Activated CD4-positive, alpha-beta T cell treated with anti-CD3 and anti-CD28 coated beads, Interleukin-2, Interleukin-6, amounts not matched to agents 100 ng/mL and 50 ng/mL, durations not matched to agents 16 hours and 8 hours (primary cell): ENCODE data around the gene PCAT7.
A peak's percentile ranks its signal among the peaks of the same experiment; 100 is the strongest.
"Not testable (repeated sequence)": the region's sequence is repeated elsewhere in the genome, so short reads cannot be mapped to it uniquely, and the experiment has no call there.

Experiments used
- DNase-seq: peaks from one replicate; pipeline ENCODE4 v3.0.0-alpha.2; 2020

PCAT7 gene

DNA sequence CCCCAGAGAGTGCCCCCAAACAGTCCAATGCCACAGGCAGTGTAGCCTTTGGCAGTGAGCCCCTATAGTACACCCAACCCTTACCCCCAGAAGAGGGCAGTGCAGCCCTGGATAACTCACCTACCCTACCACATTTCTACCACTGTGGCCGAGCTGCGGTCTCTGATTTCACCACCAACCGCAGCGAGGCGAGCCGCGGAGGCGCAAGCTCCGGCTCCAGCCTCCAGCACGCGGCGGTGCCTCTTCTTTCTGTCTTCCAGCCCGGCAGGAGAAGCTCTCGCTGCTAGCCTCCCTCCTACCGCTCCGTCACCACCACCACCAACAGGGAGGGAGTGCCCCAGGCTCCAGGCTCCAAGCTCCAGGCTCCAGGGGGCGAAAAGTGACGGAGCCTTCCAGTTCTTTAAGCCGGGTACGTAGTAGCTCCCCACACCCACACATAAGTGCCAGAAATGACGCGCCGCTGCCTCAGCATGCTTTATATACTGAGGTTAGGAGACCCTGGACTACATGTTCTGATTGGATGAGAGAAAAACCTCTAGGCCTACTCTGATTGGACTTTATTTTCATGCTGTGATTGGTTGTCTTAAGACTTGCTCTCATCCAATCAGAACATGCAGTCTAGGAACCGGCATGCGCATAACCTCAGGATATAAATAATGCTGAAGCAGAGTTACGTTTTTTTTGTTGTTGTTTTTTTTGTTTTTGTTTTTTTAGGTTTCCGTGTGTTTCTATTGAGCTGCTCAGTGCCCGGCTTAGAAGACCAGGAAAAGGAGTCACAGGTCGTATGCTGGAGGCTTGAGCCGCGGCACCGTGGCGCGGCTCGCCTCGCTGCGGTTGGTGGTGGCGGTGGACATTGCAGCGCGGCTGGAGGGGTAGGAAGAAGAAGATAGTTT, at the start of gene PCAT7:
Gene PCAT7, plus strand, starts transcription at position 645 of the 893 bp plus-strand sequence.
- DNase-seq, result peak; percentile 73

DNA sequence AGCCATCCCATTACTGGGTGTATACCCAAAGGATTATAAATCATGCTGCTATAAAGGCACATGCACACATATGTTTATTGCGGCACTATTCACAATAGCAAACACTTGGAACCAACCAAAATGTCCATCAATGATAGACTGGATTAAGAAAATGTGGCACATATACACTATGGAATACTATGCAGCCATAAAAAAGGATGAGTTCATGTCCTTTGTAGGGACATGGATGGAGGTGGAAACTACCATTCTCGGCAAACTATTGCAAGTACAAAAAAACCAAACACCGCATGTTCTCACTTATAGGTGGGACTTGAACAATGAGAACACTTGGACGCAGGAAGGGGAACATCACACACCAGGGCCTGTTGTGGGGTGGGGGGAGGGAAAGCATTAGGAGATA, 48.5 kb upstream of the PCAT7 start:
- DNase-seq, result not testable (repeated sequence)

DNA sequence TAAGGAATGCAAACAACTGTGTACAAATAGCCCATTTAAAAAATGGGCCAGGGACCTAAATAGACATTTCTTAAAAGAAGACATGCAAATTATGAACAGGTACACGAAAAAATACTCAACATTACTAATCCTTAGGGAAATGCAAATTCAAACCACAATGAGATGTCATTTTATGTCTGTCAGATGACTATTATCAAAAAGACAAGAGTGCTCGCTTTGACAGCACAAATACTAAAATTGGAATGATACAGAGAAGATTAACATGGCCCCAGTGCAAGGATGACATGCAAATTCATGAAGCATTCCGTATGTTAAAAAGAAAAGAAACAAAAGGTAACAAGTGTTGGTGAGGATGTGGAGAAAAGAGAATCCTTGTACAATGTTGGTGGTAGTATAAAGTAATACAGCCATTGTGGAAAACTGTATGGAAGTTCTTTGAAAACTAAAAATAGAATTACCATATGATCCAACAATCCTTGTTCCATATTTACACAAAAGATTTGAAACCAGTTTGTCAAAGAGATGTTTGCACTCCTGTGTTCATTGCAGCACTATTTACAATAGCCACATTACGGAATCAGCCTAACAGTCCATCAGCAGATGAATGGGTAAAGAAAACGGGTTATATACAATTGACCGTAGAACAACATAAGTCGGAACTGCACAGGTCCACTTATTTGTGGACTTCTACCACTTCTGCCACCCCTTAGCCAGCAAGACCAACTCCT, 47.2 kb upstream of the PCAT7 start:
- DNase-seq, result no peak

DNA sequence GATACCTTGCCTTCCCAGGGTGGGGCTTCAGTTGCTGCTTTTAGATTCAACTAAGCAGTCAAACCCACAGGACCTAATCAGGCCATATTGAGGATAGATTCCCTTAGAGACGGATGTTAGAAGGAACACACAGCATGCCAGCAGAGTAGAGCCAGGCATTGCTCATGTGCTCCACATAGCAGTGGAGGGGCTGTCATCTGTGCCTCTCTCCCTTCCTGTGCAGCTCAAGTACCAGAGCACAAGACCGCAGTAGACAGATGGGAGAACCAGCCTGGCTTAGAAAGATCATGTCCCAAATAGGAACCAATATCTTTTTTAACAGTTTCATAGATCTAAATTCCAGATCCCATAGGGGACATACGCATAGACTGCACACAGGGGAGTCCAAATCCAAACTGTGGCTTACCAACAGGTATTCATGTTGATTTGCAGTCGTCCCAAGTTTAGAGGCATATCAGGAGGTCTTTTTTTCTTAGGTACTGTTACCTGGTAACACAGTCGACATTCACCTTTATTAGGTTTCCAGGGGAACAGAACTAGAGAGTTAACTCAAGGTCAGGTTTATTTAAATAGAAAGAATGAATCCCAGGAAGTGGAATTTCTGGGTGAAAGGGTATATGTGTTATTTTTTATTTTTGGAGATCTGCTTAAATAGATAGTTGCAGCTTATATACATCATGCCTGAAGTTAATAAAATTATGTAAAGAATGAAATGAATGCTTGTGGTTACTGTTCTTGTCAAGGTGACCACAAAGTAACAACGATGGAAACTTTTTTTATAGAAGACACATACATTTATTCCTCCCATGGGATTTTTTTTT, 43.5 kb upstream of the PCAT7 start:
- DNase-seq, result no peak

DNA sequence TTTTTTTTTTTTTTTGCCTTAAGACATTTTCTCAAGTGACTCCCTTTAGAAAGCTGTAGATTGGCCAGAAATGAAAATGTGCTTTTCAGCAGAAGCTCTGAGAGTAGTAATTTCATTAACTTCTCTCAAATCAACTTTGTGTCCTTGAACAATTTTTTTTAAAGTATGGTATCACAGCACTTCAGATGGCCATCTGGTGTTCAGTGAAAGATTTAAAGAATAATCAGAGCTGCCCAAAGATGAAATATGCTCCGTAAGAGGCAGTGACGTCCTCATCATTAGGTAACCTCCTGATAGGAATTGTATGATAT, 43.0 kb upstream of the PCAT7 start:
- no peak for DNase-seq

DNA sequence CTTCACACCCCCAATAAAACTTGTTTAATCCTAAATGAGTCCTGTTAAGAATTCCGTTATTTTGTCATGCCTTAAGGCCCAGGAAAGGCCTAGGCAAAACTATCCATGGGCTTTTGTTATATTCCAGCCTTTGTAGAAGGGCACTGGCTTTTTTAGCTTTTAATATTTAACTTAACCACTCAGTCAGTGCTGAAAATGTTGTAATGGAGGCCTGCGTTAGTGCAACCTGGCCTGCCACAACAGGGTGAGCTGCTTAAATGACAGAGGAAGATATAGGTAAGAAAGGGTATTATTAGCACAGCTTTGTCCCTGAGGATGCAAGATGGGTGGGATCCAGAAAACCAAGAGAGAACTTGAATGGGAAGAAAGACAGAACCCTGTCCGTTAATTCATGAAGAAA, 40.2 kb upstream of the PCAT7 start:
- DNase-seq, result no peak

DNA sequence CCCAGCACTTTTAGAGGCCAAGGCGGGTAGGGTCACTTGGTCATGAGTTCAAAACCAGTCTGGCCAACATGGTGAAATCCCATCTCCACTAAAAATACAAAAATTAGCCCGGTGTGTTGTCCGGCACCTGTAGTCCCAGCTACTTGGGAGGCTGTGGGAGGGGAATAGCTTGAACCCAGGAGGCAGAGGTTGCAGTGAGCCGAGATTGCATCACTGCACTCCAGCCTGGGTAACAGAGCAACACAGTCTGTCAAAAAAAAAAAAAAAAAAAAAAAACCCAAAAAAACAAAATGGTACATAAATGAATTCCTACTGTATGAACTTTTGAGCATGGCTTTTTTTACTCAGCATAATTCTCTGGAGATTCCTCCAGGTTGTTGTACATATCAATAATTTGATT, 37.6 kb upstream of the PCAT7 start:
- no peak for DNase-seq

DNA sequence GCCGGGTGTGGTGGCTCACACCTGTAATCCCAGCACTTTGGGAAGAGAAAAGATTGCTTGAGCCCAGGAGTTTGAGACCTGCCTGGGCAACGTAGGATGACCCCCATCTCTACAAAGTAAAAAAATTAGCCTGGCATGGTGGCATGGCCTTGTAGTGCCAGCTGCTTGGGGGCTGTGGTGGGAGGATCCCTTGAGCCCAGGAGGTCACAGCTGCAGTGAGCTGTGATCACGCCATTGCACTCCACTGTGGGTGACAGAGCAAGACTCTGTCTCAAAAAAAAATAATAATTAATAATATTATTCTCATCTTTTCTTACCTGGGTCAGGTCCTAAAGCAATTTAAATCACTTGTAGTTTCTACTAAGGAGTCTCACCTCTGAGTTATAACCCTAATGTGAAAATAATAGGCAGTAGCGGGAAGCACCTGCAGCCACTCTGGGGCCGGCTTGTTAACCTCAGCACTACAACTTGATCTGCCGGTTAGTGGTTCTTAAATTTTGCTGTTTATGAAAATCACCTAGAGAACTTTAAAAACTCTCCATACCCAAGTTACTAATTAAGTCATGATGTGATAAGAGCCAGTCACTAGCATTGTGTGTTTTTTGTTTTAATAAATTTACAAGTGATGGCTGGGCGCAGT, 29.4 kb upstream of the PCAT7 start:
- no peak for DNase-seq

DNA sequence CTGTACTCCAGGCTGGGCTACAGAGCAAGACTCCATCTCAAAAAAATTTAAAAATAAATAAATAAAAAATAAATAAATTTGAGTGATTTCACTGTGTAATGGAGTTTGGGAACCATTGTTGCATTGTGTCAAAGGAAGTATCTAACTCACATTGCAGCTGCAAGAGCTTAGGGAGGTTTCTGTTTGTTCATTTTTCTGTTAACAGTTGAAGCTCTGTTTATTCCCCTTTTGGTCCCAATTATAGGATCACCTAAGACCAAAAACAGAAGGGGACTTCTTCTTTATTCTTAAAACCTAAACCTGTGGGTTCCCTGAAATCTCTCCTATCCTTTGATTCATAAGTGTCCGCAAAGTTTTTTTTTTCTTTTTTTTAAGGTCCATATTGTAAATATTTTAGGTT, 28.6 kb upstream of the PCAT7 start:
- DNase-seq, result no peak

DNA sequence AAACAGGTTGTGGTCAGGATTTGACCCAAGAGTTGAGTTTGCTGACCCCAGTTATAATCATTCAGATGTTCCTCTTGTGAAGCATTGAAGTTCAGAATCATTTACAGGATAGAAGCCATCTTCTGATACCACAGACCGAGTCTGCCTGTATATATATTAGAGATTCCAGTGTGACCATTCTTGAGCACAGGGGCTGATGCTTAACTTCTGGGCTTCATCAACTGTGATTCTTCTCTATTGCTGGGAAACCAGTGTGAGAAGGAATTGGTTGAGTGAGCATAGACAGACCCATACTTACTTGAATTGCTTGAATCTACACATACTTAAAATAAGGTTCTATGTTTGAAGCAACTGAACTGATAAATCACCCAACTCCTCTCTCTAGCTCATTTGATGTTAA, 27.9 kb upstream of the PCAT7 start:
- DNase-seq, result no peak

DNA sequence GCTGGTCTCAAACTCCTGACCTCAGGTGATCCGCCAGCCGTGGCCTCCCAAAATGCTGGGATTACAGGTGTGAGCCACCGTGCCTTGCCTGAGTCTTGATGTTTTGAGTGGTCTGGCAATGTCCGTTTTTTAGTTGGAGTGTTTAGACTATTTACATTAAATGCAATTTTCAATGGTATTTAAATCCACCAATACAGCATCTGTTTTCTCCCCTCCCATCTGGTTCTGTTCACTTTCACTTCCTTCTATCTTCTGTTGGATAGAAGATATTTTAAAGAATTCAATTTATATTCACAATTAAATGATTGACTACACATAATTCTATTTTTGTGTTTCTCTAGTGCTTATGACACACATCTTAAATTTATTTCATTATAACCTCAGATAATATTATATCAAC, 26.0 kb upstream of the PCAT7 start:
- no peak for DNase-seq

DNA sequence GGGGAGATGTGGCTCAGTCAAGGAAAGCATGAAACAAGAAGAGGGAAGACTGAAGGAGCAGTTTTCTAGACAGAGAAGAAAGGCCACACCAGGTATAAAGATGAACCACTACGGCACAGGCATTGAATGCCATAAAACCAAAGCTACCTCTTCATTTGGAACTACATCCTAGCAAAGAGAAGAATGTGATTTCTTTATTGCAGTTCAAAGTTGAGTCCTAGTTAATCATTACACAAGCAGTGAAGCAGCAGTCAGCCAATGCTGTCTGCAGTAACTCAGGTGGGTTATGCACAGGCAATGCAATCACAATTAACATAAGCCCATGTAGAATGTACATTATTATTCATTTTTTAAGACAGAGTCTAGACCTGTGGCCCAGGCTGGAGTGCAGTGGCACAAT, 21.7 kb upstream of the PCAT7 start:
- DNase-seq, result no peak

DNA sequence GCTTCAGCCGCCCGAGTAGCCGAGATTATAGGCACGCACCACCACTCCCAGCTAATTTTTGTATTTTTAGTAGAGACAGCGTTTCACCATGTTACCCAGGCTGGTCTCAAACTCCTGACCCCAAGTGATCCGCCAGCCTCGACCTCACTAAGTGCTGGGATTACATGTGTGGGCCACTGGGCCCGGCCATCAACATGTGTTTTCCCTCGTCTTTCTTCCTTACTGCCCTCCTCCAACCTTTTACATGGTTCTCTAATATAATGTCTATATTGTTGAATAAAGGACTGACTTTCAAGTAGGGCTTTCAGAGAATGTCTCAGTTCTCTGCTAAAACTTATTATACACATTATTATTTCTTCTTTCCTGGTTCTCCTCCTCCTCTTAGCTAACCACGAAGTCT, 21.3 kb upstream of the PCAT7 start:
- no peak for DNase-seq

DNA sequence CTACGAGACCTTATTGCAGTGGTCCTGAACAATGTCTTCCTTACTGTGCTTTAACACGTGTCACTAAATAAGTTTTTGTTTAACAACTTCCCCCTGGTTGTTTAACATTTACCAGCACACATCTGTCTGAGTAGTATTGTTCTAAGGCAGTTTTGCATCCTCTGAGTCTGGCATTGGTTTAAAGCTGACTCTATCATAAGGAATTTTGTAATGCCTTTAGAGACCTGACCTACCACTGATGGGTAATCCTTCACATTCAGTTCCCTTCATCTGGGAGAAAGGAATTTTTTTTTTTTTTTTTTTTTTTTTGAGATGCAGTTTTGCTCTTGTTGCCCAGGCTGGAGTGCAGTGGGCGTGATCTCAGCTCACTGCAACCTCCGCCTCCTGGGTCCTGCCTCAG, 20.0 kb upstream of the PCAT7 start:
- no peak for DNase-seq

DNA sequence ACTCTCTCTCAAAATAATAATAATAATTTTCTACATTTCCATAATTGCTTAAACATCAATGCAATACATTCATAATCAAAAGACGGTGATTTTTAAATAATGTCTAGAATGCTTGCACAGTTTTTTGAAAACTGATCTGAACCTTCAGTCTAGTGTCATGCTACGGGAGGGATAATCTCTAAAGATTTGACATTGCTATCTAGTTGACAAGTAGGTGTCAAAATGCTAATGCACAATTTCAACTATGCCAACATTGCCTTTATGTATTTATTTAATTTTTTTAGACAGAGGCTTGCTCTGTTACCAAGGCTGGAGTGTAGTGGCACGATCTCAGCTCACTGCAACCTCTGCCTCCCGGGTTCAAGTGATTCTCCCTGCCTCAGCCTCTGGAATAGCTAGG, 16.0 kb upstream of the PCAT7 start:
- no peak for DNase-seq

DNA sequence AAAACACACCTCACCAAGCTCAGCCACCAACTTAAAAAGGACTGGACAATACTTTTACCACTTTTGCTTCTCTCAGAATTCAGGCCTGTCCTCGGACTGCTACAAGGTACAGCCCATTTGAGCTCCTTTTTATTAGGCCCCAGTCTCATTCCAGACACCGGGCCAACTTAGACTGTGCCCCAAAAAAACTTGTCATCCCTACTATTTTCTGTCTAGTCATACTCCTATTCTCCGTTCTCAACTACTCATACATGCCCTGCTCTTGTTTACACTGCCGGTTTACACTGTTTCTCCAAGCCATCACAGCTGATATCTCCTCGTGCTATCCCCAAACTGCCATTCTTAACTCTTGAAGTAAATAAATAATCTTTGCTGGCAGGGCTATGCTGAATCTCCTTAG, 10.5 kb upstream of the PCAT7 start:
- DNase-seq, result not testable (repeated sequence)

DNA sequence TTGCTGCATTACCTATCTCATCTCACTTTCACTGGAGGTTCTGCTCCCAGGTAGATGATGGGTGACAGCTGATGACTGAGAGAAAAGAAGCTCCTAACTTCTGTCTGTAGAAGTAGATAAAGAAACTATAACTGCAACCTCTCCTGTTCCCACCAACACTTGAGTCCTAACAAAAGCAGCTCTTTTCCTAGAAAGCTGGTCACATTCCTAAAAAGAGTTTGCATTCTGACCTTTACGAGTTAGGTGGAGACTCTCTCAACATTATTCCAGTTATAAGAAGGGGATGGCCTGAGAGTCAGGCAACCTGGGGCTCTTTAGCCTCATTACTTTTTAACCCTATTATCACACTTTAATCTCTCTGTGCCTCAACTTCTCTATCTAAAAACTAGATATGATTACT, 8.9 kb upstream of the PCAT7 start:
- no peak for DNase-seq

DNA sequence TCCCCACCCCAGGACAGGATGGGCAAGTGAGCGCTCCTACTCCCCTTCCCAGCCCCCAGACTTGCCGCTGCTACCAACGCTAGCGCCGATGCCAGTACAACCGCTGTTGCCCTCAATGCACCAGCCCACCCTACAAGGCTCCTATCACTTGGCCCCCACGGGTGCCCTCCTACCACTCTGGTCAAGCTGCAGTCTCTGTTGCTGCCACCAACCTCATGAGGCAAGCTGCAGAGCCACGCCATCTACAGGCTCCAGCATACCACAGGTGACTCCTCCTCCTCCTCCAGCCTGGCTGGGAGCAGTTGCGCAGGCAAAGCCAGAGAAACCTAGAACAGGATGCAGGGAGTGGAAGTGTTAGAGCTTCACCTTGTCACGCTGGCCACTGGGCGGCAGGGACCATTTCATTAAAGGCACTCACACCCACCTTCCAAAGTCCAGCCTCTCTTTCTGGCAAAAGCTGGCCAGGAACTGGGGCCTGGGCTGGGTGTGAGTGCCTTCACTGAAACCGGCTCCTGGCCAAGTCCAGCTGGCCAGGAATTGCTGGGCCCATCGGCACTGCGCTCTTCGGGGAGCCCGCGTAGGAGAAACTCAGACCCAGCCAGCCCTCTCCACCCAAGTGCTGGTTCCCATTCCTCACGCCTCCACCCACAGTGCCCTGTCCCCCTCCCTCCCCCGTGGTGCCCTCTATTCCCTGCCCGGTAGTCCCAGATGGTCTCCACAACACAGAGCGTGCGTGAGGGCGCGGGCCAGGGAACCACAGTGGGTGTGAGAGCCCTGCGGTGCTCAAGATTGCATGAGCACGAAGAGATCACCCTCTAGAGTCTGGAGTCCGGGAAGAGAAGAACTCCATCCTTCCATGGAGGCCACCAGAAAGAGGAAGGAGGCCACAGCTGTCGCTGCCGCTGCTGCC, 1.6 kb upstream of the PCAT7 start:
- no peak for DNase-seq

DNA sequence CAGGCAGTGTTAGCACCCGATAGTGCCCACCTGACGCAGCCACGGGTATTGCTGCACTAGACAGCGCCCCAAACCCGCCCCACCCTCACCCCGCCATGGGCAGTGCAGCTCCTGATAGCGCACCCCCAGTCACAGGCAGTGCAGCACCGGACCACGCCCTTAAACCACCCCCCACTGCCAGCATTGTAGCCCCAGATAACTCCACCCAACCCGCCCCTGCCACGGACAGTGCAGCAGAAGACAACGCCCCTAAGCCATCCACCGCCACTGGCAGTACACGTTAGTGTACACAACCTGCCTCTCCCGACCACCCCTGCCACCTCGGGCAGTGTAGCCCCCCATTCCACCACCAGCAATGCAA, 825 bp upstream of the PCAT7 start:
- DNase-seq, result no peak

DNA sequence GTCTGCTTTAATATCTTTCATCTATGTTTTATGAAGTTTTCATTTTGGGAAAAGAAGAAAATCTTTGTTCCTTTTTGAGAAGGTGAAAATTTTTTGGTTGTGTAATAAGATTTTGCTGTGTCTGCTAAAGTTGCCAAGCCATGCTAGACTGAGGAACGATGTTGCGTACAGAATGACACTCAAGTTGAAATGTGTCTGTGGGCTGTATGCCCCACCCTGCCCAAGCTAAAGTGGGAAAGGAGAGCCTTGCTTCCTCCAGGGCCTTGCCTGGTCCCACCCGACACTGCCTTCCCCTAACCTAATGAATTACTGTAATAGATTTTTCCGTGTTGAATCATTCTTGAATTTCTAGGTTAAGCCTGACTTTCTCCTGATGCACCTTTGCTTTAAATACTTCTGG, 2.5 kb downstream of the PCAT7 start:
- DNase-seq, result no peak

DNA sequence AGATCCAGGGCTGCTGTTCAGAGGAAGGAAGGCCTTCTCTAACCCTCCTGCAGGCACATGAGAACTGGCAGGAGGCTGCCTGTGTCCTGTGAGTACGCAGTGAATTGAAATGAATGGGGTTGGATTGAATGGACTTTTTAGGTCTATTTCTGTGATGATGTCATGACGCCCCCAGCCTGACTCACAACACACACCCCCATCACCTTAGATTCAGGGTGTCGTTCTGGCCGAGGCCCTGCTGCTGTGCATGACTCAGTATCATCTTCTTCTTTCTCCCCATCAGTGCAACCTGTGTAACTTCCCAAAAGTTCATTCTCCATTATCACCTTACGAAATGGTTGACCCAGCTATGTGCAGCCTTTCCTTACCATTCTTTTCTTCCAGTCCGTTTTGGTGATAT, 5.4 kb downstream of the PCAT7 start:
- no peak for DNase-seq

DNA sequence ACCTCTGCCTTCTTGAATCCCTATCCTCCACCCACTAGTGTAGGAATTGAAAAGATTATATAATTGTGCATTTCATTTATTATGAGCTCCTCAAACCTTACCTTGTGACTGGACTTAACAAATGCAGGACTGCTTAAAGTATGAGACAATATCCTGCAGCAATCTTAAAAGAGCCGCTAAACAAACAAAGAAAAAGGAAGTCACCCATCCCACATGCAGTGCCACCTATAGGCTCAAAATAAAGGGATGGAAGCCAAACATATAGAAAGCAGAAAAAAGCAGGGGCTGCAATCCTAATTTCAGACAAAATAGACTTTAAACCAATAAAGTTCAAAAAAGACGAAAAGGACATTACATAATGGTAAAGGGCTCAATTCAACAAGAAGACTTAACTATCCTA, 8.7 kb downstream of the PCAT7 start:
- no peak for DNase-seq
